ENCODE measurements around the gene TMEM171.

The TMEM171 gene, protein sequence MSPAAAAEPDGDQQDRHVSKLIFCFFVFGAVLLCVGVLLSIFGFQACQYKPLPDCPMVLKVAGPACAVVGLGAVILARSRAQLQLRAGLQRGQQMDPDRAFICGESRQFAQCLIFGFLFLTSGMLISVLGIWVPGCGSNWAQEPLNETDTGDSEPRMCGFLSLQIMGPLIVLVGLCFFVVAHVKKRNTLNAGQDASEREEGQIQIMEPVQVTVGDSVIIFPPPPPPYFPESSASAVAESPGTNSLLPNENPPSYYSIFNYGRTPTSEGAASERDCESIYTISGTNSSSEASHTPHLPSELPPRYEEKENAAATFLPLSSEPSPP

DNA sequence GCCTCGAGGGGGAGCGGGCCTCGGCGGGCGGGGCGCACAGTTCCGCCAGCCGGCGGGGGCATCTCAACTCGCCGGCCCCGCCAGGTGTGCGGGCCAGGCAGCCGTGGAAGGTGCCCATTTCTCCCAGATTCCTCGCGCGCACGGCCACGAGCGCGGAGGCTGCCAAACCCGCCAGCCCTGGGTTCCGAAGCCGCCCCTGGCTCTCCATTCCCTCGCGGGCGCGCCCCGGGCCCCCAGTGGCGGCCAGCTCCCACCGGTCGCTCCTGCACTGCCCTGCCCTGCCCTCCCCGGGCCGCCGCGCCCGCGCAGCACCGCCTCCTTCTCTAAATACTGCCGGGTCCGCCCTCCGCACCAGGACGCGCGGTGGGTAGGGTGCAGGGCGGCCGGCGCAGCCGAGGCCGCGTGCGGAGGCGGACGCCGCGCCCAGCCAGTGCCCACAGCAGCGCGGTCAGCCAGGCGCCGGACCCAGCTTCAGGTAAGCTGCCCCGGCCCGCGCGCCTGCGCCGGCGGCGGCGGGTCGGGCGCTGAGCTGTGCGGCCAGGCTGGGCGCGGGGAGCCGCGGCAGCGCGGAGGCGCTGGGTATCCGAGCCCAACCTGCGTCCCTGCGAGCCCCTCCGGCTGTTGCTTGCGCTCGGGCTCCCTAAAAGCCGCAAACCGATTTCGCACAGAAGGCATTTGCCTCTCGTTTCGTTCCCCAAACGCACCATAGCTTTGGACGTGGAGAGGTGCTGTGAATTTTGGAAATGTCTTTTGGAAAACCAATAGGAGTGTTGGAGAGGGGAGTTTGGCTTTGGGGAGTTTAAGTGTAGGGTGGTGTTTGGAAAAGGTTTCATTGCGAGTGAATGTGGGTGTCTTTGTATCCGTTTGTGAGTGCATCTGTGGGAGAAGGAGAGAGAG is at the start of gene TMEM171:
Gene TMEM171 (plus strand): TSS at position 354 of the 897 bp plus-strand sequence. CDS start 2,799 bp downstream, outside the sequence.
- DNase-seq (ENCODE audit: low read depth in 2 of 2): no peak

DNA sequence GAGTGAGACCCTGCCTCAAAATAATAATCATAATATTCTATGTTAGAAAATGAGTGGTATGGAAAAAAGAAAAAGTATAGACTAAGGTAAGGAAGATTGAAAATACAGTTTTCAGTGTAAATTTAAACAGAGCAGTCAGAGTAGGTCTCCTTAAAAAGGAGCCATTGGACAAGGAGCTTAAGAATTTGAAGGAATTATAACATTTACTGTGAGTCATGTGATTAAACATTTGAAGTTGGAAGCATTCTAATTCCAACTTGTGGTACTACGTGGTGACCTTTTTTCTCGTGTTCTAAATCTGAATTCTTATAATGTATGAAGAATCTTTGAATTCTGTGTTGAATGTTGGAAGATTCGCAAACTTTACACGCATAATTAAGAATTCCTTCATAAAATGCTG is 39.3 kb upstream of the TMEM171 start:
- no peak for DNase-seq (ENCODE audit: low read depth in 2 of 2)

DNA sequence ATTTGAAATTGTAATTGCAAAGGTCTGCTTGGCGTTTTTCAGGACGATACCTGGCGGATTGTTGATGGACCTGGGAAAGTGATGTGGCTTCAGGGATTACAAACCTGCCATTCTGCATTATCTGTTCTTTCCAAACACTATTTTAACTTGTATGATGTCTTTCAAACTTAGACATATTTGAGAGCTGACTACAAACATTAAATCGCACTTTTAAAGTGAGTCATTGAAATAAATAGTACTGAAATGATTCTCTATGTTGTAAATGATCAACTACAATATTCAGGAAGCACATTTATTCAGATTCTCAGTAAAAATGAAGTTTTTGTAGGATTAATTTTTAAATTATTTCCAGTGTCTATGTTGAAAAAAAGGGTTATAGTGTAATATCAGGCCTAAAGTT is 32.3 kb upstream of the TMEM171 start:
- no peak for DNase-seq (ENCODE audit: low read depth in 2 of 2)

DNA sequence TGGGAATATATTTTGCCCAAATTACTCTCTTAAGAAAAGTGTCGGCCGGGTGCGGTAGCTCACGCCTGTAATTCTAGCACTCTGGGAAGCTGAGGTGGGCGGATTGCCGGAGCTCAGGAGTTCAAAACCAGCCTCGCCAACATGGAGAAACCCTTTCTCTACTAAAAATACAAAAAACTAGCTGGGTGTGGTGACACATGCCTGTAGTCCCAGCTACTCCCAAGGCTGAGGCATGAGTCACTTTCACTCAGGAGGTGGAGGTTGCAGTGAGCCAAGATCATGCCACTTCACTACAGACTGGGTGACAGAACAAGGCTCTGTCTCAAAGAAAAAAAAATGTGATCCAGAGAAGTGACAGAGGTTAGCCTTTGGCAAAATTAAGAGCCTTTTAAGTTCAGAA is 26.4 kb upstream of the TMEM171 start:
- DNase-seq (ENCODE audit: low read depth in 2 of 2): no peak

DNA sequence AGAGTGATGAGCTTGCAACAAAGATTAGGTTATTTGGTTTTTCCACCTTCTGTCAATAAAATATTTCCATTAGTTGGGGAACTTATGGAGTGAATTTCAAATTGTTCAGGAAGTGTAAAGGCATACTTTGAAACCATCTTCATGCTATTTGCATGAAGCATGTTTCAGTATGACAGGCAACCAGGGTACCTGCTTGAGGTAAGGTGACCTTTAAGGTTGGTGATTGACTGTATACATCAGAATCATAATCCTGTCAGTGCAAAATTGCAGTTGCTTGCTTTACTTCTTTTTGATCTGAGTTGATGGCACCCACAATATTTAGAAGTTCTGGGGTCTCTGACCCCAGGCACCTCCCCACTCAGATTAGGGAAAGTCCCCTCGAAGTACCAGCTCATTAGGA is 26.0 kb upstream of the TMEM171 start:
- no peak for DNase-seq (ENCODE audit: low read depth in 2 of 2)

DNA sequence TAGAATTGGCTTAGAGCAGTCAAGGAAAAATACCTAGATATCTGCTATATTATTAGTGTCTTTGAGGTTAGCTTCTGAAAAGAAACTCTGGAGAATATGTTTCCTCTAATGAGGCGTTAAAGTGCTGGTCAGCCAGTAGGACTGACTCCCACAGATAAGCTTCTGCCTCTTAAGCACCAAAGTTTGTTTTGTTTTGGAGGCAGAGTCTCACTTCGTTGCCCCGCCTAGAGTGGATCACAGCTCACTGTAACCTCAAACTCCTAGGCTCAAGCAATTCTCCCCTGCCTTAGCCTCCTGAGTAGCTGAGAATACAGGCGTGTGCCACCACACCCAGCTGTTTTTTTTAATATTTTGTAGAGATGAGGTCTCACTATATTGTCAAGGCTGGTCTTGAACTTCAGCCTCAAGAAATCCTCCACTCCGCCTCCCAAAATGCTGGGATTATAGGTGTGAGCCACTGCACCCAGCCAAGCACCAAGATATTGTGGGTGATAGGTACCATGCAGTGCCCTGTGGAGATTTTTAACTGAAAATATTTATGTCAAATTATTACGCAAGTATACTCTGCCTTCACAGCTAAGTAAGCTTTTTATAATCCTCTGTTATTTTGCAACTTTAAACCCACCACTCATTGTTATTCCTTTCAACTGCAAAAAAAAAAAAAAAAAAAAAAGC is 24.7 kb upstream of the TMEM171 start:
- no peak for DNase-seq (ENCODE audit: low read depth in 2 of 2)

DNA sequence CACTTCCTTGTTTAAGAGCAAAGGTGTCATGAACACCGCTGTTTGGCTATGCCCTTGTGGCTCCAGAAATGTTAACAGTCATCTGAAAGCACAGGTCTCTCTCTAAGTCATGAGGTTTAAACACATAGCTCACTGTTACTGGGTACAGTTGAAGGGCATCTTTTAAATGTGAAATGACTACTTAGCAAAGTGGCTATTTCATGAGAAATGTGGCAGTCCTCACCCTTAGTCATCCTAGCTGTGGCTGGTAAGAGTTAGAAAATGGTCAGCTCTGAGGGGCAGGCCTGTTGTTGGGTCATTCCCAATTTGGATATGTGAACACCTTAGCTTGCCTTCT is 24.2 kb upstream of the TMEM171 start:
- no peak for DNase-seq (ENCODE audit: low read depth in 2 of 2)

DNA sequence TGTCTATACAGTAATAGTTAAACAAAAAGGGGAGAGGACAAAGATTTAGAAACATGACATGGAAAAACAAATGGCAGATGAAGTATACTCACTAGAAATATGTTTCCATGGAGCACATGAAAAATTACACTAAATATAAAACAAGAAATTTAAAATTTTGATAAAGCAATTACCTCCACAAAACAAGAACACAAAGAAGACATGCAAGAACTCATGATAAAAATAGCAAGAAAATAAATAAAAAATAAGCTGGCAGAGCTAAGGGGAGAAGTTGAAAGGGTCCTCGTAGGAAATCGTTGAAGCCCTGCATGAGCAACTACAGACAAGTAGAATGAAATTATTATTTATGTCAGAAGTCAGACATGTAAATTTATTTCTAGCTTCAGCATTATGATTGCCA is 22.6 kb upstream of the TMEM171 start:
- no peak for DNase-seq (ENCODE audit: low read depth in 2 of 2)

DNA sequence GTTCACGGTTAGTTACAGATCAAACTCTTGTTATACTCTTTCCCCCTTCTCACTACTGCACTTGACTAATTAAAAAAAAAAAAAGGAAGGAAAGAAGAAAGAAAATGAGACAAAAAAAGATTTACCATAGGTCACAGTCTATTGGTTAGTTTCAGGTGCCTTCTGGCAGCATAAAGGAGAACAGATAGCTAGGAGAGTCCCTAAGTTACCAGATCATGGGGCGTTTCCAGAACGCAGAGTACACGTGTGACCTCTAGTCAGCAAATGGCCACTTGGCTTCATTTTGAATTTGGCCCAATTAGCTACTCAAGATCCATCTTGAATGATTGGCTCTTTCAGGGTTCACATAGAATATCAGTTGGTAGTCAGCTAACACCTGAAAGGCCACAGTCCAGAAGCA is 20.3 kb upstream of the TMEM171 start:
- no peak for DNase-seq (ENCODE audit: low read depth in 2 of 2)

DNA sequence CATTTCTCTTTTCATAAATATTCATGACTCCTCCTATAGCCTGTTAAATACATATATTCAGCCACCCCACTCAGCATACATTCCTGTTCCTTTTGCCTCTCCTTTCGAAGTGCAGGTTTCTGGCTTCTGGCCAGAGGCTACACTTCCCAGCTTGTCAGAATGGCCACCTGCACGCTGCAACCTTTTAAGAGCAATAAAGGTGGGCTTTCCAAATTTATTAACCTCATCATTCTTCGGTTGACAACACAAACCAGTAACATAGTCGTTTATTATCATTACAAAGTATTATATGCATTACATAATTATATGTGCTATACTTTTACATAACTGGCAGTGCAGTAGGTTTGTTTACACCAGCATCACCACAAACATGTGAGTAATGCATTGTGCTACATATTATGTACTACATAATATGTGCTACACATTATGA is 16.5 kb upstream of the TMEM171 start:
- no peak for DNase-seq (ENCODE audit: low read depth in 2 of 2)

DNA sequence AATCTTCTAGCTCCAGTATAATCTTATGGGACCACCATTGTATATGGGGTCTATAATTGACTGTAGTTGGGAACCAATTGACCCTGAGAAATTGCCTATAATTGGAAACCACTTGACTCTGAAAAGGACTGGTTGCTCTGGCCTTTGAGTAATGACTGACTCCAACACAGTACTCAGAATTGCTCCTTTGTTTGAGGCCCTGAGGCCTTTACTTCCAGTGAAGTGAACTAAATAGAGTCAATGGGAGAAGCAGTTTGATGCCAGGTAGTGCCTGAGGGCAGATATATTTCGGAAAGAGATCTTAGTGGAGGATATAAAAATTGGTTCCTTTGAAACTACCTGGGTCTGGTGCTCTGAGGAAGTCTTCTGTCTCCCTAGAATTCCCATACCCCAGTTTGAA is 16.0 kb upstream of the TMEM171 start:
- no peak for DNase-seq (ENCODE audit: low read depth in 2 of 2)

DNA sequence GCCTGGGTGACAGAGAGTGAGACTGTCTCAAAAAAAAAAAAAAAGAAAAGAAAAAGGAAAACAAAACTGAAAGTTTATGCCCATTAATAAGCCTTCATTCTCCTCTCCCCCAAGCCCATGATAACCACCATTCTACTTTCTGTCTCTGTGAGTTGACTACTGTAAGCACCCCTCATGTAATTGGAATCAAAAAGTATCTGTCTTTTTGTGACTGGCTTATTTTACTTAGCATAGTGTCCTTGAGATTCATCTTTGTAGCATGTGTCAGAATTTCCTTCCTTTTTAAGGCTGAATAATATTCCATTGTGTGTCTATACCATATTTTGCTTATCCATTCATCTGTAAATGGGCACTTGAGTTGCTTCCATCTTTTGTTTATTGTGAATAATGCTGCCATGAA is 14.0 kb upstream of the TMEM171 start:
- DNase-seq (ENCODE audit: low read depth in 2 of 2): no peak

DNA sequence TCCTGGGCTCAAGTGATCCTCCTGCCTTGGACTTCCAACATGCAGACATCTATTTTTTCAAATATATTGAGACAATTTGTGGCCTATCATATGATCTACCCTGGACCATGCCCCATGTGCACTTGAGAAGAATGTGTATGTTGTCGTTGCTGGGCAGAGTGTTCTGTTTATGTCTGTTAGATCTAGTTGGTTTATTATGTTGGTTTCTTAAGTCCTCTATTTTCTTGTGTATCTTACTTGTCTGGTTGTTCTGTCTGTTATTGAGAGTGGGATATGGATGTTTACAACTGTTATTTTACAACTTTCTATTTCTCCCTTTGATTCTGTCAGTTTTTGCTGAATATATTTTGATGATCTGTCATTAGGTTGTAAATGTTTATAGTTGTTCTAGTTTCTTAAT is 10.2 kb upstream of the TMEM171 start:
- DNase-seq (ENCODE audit: low read depth in 2 of 2): no peak

DNA sequence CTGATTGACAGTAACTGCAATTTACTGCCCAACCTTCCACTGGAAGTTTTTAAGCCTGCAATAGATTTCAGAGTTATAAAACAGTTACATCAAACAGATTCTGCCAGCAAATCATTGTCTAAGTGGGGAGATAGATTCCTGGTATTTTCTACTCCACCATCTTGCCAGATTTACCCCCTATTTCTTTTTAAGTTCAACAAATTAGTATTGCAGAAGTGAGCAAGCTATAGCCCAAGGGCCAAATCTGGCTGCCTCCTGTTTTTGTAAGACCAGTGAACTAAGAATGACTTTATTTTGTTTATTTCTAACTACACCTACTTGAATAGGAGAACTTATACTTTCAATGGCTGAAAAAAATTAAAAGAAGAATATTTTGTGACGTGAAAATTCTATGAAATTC is 8.8 kb upstream of the TMEM171 start:
- DNase-seq (ENCODE audit: low read depth in 2 of 2): no peak

DNA sequence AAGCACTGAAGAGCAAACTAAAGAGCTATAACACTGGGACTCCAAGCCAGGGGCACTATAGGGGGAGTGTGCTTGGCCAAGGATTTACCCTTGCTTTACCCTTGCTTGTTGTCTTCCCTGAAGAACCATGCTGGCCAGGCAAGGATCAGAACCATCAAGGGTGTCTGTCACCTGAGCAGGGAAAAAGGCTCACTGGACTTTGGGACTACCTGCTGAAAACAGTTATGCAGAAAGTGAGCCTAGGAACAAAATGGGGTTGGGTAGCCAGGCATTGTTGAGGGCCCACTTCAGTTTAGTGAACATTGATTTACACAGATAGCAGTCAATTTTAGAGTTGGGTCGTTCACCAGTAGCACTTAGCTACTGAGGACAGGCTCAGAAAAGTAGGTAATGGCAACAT is 8.0 kb upstream of the TMEM171 start:
- no peak for DNase-seq (ENCODE audit: low read depth in 2 of 2)

DNA sequence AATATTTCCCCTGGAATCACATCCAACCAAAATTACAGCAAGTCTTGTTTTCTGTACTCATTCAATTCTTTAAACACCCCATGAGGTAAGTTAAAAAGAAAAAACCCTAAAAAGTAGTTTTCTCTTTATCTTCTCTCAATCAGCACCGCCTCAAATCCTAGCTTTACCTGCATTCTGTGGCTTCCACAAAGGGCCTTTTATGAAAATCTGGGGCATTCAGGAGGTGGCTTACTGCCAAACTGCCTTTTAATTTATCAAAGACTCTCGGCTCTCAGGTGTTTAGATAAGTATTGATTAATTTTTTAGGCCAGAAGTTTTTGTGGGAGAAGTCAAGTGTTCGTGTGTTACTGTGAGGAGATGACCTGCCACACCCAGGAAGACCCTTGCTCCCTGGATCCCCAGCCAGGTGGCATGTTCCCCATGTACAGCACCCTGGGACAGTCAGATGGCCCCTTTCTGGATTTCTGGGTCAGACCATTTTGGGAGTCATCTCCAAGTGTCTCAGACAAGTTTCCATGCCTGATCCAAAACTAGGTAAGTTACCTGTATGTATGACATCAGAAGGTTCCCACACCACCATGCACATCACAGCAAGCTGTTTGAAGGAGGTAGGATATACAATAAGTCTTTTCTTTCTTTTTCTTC is 6.2 kb upstream of the TMEM171 start:
- DNase-seq (ENCODE audit: low read depth in 2 of 2): no peak

DNA sequence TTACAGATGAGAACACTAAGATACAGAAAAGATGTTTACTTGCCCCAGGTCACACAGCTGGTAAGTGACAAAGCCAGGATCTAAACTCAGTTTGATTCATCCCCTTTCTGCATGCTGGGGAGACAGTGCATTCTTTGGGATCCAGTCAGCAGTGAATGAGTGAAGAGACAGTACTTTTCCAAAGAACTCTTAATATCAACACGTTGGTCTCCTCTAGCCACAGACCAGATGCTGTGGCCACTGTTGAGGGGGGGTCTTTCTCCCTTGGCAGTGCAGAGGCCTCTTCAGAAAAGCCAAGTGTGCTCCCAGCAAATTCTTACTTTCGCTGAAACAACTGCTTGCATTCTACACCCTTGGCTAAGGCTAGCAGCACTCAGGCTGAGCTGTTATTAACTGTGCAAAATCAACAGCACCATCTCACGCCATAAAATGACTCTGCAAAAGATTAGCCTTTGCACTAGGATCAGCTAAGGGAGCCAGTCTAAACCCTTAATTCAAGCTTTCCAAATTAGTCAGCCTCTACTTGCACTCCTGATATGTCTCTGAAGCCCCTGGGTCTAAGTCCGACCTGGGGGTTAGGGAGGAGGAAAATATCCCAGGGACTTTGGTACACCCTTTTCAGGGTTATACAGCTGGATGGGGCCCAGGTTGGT is 4.8 kb upstream of the TMEM171 start:
- DNase-seq (ENCODE audit: low read depth in 2 of 2): no peak

DNA sequence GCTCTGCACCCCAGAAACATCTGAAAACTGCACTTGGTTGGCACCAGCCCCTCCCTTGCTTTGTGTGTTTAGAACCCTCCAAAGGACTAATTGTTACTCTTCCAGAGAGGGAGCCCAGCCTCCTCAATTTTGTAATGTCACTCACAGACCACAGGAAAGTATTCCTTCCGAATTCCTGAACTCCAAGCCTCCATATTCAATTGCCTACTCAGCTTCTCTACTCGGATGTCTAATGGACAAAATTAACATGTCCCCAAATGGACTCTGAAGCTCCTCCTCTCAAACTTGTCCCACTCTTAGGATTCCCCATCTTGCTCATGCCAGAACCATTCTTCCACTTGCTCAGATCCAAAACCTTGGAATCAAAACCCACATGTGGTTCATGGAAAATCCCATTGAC is 3.9 kb upstream of the TMEM171 start:
- no peak for DNase-seq (ENCODE audit: low read depth in 2 of 2)

DNA sequence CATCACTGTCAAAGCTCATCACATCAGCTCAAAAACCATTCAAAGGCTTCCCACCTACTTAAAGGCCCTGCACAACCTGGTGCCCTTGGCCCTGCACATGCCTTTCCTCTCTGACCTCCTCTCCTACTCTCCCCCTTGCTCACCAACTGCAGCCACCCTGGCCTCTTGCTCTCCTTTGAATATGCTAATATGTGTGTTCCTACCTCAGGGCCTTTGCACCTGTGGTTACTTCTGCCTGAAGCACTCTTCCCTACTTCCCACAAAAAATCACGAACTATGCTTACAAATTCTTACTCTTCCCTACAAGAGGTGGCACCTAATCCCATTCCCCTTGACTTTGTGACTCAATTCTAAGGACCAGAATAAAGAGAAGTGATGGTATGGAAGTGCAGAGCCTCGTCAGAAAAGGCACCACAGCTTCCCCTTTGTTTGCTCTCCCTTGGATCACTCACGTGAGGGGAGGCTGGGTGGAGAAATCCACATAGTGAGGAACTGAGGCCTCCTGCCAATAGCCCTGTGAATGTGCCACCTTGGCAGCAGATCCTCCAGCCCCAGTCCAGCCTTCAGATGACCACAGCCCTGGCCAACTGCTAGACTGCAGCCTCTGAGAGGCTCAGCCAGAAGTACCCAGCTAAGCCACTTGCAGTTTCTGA is 3.2 kb upstream of the TMEM171 start:
- no peak for DNase-seq (ENCODE audit: low read depth in 2 of 2)

DNA sequence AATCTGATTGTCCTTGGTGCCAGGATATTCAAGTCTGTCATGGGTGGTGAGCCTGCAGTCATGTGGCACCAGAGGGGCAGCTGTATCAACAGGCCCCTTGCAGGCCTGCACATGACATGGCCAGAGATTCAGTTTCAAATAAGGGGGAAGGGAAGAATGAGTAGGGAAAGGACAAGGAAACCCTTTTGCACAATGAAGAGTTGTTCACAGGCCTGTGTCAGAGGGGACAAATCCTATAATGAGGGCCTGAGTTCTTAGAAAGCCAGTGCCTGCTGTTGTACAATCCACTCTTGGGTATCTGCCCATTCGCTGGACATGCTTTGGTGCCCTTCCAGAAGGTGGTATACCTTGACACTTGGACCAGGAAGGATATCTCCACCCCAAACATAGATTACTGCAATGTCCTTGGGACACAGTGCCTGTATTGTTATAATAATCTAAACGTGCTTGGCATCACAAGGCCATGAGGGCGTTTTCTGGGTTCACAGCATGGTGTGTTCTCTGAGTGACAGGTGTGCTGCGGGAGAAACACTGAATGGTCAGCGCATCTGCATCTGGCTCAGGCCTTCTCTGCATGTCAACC is 1.9 kb upstream of the TMEM171 start:
- DNase-seq (ENCODE audit: low read depth in 2 of 2): no peak
